HAP-1 (cell line): ENCODE data around the gene ADNP2.
A peak's percentile ranks its signal among the peaks of the same experiment; 100 is the strongest.
"Not testable (repeated sequence)": the region's sequence is repeated elsewhere in the genome, so short reads cannot be mapped to it uniquely, and the experiment has no call there.

ENCODE experiments used
- DNase-seq, 2 experiments: peaks; one replicate each; pipeline ENCODE4 v3.0.0-alpha.2; 2016 to 2020; ENCODE audit warnings: low spot score in 2 of 2
- H3K27me3 ChIP-seq: fragments of 250-450 bp; sonication (Bioruptor Pico); 2 replicates; pipeline ENCODE4 v1.5.1; 2020; ENCODE audit warnings: low read depth, mild to moderate bottlenecking, moderate library complexity
- H3K36me3 ChIP-seq: fragments of 250-450 bp; sonication (Bioruptor Pico); replicated peaks from 2 replicates; pipeline ENCODE4 v1.5.1; 2020; ENCODE audit warnings: mild to moderate bottlenecking
- H3K4me1 ChIP-seq: fragments of 250-450 bp; sonication (Bioruptor Pico); 2 replicates; pipeline ENCODE4 v1.5.1; 2020; ENCODE audit warnings: mild to moderate bottlenecking
- H3K4me3 ChIP-seq: fragments of 250-450 bp; sonication (Bioruptor Pico); 2 replicates; pipeline ENCODE4 v1.5.1; 2020; ENCODE audit warnings: mild to moderate bottlenecking, moderate library complexity
- H3K9me3 ChIP-seq: fragments of 250-450 bp; sonication (Bioruptor Pico); 2 replicates; pipeline ENCODE4 v1.5.1; 2020; ENCODE audit warnings: mild to moderate bottlenecking, moderate library complexity
- in situ Hi-C: fragments of 300-500 bp; cut with MboI; formaldehyde crosslinking; loops from 3 replicates; pipeline ENCODE4 v1.14.3; 2020; ENCODE audit warnings: low sequenced_read_pairs, inconsistent platforms, mixed read lengths

Gene ADNP2

GRCh38 chr18:80164727-80165355 lies 55.8 kb downstream of the ADNP2 start:
- H3K27me3 ChIP-seq, DNase-seq, H3K4me1 ChIP-seq, H3K4me3 ChIP-seq, in situ Hi-C loops, H3K9me3 ChIP-seq, H3K36me3 ChIP-seq: not testable (repeated sequence)

- no peak overlapping the region for H3K4me3 ChIP-seq
- no peaks in the 10 kb centered on the region; the same call in 1 of the 2 replicates for H3K9me3 ChIP-seq
- H3K27me3 ChIP-seq = no peaks in the 10 kb centered on the region
- H3K4me1 ChIP-seq = no peaks in the 10 kb centered on the region; the same call in 1 of the 2 replicates
- in situ Hi-C loops = no loop called here
- DNase-seq = no peak
- no peaks in the 10 kb centered on the region for H3K36me3 ChIP-seq
Measured at GRCh38 chr18:80166240-80166639, 57.2 kb downstream of the ADNP2 start.

GRCh38 chr18:80166725-80167124 lies 57.7 kb downstream of the ADNP2 start:
- Histone ChIP-seq H3K4me1 (peaks cover 3% of the 10 kb centered on the region), H3K36me3 (no peaks in the 10 kb centered on the region), H3K4me3 (no peak overlapping the region), H3K9me3 (no peaks in the 10 kb centered on the region; the same call in 1 of the 2 replicates), H3K27me3 (no peaks in the 10 kb centered on the region)
- no peak for DNase-seq
- in situ Hi-C loops = no loop called here

- no peak for DNase-seq
- Histone ChIP-seq H3K27me3 (no peaks in the 10 kb centered on the region), H3K4me3 (no peak overlapping the region), H3K9me3 (no peaks in the 10 kb centered on the region; the same call in 1 of the 2 replicates), H3K4me1 (peaks cover 3% of the 10 kb centered on the region), H3K36me3 (no peaks in the 10 kb centered on the region)
- in situ Hi-C loops = no loop called here
Measured at GRCh38 chr18:80167331-80167730, 58.3 kb downstream of the ADNP2 start.

GRCh38 chr18:80167931-80168330 lies 58.9 kb downstream of the ADNP2 start:
- Histone ChIP-seq H3K27me3 (no peaks in the 10 kb centered on the region), H3K36me3 (no peaks in the 10 kb centered on the region), H3K4me3 (no peak overlapping the region), H3K4me1 (peaks cover 3% of the 10 kb centered on the region), H3K9me3 (no peaks in the 10 kb centered on the region; the same call in 1 of the 2 replicates)
- no peak for DNase-seq
- in situ Hi-C loops = no loop called here

- H3K4me1 ChIP-seq = peaks cover 3% of the 10 kb centered on the region
- H3K9me3 ChIP-seq = no peaks in the 10 kb centered on the region; the same call in 1 of the 2 replicates
- in situ Hi-C loops = no loop called here
Measured at GRCh38 chr18:80168346-80168745, 59.3 kb downstream of the ADNP2 start.

GRCh38 chr18:80168982-80169381 lies 59.9 kb downstream of the ADNP2 start:
- in situ Hi-C loops = no loop called here
- no peaks in the 10 kb centered on the region for H3K27me3 ChIP-seq
- H3K36me3 ChIP-seq = no peaks in the 10 kb centered on the region
- no peak overlapping the region for H3K4me3 ChIP-seq
- no peaks in the 10 kb centered on the region; the same call in 1 of the 2 replicates for H3K9me3 ChIP-seq
- DNase-seq = no peak
- H3K4me1 ChIP-seq = peaks cover 3% of the 10 kb centered on the region

More at GRCh38 chr18:80168346-80168745, 59.3 kb downstream of the ADNP2 start:
- no peaks in the 10 kb centered on the region for H3K36me3 ChIP-seq
- no peak overlapping the region for H3K4me3 ChIP-seq
- DNase-seq = no peak
- H3K27me3 ChIP-seq = no peaks in the 10 kb centered on the region

GRCh38 chr18:80169607-80170006 lies 60.5 kb downstream of the ADNP2 start:
- Histone ChIP-seq H3K27me3 (no peaks in the 10 kb centered on the region), H3K4me1 (peaks cover 3% of the 10 kb centered on the region), H3K36me3 (no peaks in the 10 kb centered on the region), H3K4me3 (no peak overlapping the region), H3K9me3 (no peaks in the 10 kb centered on the region)
- in situ Hi-C loops = no loop called here
- DNase-seq = no peak

GRCh38 chr18:80170395-80171053 lies 61.5 kb downstream of the ADNP2 start:
- H3K4me1 ChIP-seq = peaks cover 3% of the 10 kb centered on the region
- no peaks in the 10 kb centered on the region for H3K9me3 ChIP-seq
- H3K27me3 ChIP-seq = no peaks in the 10 kb centered on the region
- in situ Hi-C loops = no loop called here
- no peaks in the 10 kb centered on the region for H3K36me3 ChIP-seq
- no peak overlapping the region for H3K4me3 ChIP-seq
- no peak for DNase-seq

GRCh38 chr18:80171054-80171872 lies 62.2 kb downstream of the ADNP2 start:
- Histone ChIP-seq H3K4me3 (no peak overlapping the region), H3K27me3 (no peaks in the 10 kb centered on the region), H3K36me3 (no peaks in the 10 kb centered on the region), H3K4me1 (peaks cover 3% of the 10 kb centered on the region), H3K9me3 (no peaks in the 10 kb centered on the region)
- in situ Hi-C loops = no loop called here
- peak; percentile 28 to 84 for DNase-seq

GRCh38 chr18:80172056-80172455 lies 63.0 kb downstream of the ADNP2 start:
- Histone ChIP-seq H3K4me1 (peaks cover 3% of the 10 kb centered on the region), H3K9me3 (no peaks in the 10 kb centered on the region), H3K27me3 (no peaks in the 10 kb centered on the region), H3K36me3 (no peaks in the 10 kb centered on the region), H3K4me3 (no peak overlapping the region)
- DNase-seq = no peak
- in situ Hi-C loops = no loop called here

- Histone ChIP-seq H3K4me1 (peaks cover 3% of the 10 kb centered on the region), H3K27me3 (no peaks in the 10 kb centered on the region), H3K4me3 (no peak overlapping the region), H3K9me3 (no peaks in the 10 kb centered on the region), H3K36me3 (no peaks in the 10 kb centered on the region)
- no peak for DNase-seq
- in situ Hi-C loops = no loop called here
Measured at GRCh38 chr18:80173060-80173459, 64.0 kb downstream of the ADNP2 start.

- in situ Hi-C loops = no loop called here
- Histone ChIP-seq H3K9me3 (no peaks in the 10 kb centered on the region), H3K27me3 (no peaks in the 10 kb centered on the region), H3K36me3 (no peaks in the 10 kb centered on the region), H3K4me1 (peaks cover 3% of the 10 kb centered on the region), H3K4me3 (no peak overlapping the region)
- no peak for DNase-seq
Measured at GRCh38 chr18:80175451-80176204, 66.6 kb downstream of the ADNP2 start.
